ENCODE results near the gene ATP6V0B. TPM values are rescaled to one million over a fixed set of nuclear protein-coding genes. Genes with fewer than 3 reads are reported as not detected.
A peak's percentile ranks its signal among the peaks of the same experiment; 100 is the strongest.

ATP6V0B gene
- total and polyA plus RNA-seq, 2 of the 4 experiments (the other 2 are of a cell fraction): 72.1 to 169 TPM

GRCh38 chr1:43994794-43995790 lies 20.3 kb downstream of the ATP6V0B start:
- Histone ChIP-seq H3K9me3 (ENCODE audit: control insufficient read depth, insufficient read depth, low read length) (no peaks in the 10 kb centered on the region), H2BK15ac (ENCODE audit: low read depth, low read length) (no peak overlapping the region), H2BK5ac (ENCODE audit: low read depth, low read length, poor library complexity, severe bottlenecking) (no peak overlapping the region), H3K9ac (ENCODE audit: low read depth, low read length) (no peak overlapping the region), H4K91ac (ENCODE audit: insufficient read depth, low read depth, low read length) (no peak overlapping the region), H2AK9ac (replicated peaks; ENCODE audit: low read depth, low read length, poor library complexity) (no peak overlapping the region), H3K18ac (ENCODE audit: low read depth, low read length) (no peak overlapping the region), H3K27ac (ENCODE audit: insufficient read depth, low read length) (no peak overlapping the region), H3K4me1 (ENCODE audit: control insufficient read depth, insufficient read depth, low read length) (peaks cover 7% of the 10 kb centered on the region), H3K9me1 (ENCODE audit: insufficient read depth, low read length) (no peaks in the 10 kb centered on the region), H3K27me3 (ENCODE audit: control insufficient read depth, insufficient read depth, low read length) (no peaks in the 10 kb centered on the region), H3K4me3 (ENCODE audit: insufficient read depth, low read depth, low read length) (no peak overlapping the region), H4K8ac (ENCODE audit: low read depth in 2 of 2, low read length in 2 of 2) (no peak overlapping the region), H3K14ac (replicated peaks; ENCODE audit: low read depth, low read length) (no peak overlapping the region), H2BK120ac (ENCODE audit: low read depth, low read length) (no peak overlapping the region), H3K79me1 (ENCODE audit: low read depth in 1 of 2, low read length in 2 of 2) (no peaks in the 10 kb centered on the region), H3K23ac (ENCODE audit: low read depth, low read length) (no peak overlapping the region), H3K36me3 (ENCODE audit: control insufficient read depth, insufficient read depth, low read length) (peaks cover 8% of the 10 kb centered on the region; the same call in 1 of the 2 replicates), H3K4ac (ENCODE audit: low read depth, low read length) (no peak overlapping the region), H3K56ac (ENCODE audit: extremely low read depth, insufficient read depth, low read length) (no peak overlapping the region), H2AFZ (replicated peaks; ENCODE audit: low read length, poor library complexity) (peak overlapping the region; percentile 8), H4K5ac (ENCODE audit: low read depth, low read length) (no peak overlapping the region), H2BK20ac (ENCODE audit: low read depth, low read length) (no peak overlapping the region), H3K4me2 (ENCODE audit: low read depth, low read length) (no peak overlapping the region), H2AK5ac (ENCODE audit: low read depth, low read length) (peak overlapping the region; percentile 5; the same call in 1 of the 2 replicates), H4K20me1 (ENCODE audit: insufficient read depth, low read length) (no peaks in the 10 kb centered on the region)
- dilution Hi-C loops (cut with HindIII; ENCODE audit: low sequenced_read_pairs, unreplicated experiment): no loop called here
- in situ Hi-C loops (cut with MboI; ENCODE audit: low sequenced_read_pairs): no loop called here
- ChIA-PET POLR2A (ENCODE audit: unreplicated experiment) (no interaction called here), CTCF (interaction anchor here (1.0 to 1.4 kb wide), 2 partner anchors 11 to 53 kb away, joined by 4 to 5 read pairs; no protein-coding TSS in a partner anchor)
- BruUV-seq (replicated peaks): no TSS peak
- ATAC-seq (ENCODE audit: low read depth) (no peak), DNase-seq (no peak)
- intact Hi-C loops (cut with micrococcal nuclease): no loop called here
- 81% methylated on average over 7 of the region's 15 CpGs; no CpG with 5 or more reads in 1 of the 2 experiments for WGBS, 2 experiments (ENCODE audit: extremely low coverage in 2 of 2, insufficient read length in 1 of 2)
- TF ChIP-seq RAD21 (IDR thresholded peaks at IDR 0.05; ENCODE audit: low read length): 0 out of 2 replicates have a peak, but pooled peaks have one; percentile 22
- TF ChIP-seq CTCF (conservative IDR thresholded peaks at IDR 0.05; ENCODE audit: low read depth, low read length): peak; percentile 29; the same call in 1 of the 2 replicates
- no peak for TF ChIP-seq RFX5 (IDR thresholded peaks at IDR 0.05; ENCODE audit: low read depth, low read length)

All from IMR-90 (cell line).